SIG-M5 treated with dmso at 0.1 percent for 504 hours (cell line): ENCODE measurements around the gene GRIFIN.

Experiments
- DNase-seq: peaks from one replicate; lab custom pipeline; 2025; ENCODE audit not compliant: unreplicated experiment; lab: John Stamatoyannopoulos, UW

GRIFIN gene

GRCh38 chr7:2499719-2500430 is 23.7 kb upstream of the GRIFIN start:
- DNase-seq, result no peak

DNA sequence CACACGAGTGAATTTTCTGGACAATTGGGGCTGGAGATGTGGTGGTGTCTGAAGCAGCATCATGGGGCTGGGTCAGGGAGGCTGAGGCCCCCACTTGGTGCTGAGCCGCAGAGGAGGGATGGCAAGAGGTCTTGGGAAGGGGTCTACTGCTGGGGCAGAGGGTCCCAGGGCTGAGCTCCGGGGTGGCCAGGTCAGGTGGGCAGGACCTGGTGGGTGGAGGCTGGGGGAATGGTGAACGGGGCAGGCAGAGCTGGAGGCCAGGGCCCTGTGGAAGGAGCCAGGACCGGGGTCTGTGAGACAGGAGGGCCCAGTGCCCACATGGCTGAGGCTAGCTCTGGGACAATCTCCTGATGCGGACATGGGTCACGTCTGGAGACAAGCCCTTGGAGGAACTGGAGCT is 23.0 kb upstream of the GRIFIN start:
- DNase-seq, result no peak

GRCh38 chr7:2498708-2499107 is 22.5 kb upstream of the GRIFIN start:
- DNase-seq, result no peak

DNA sequence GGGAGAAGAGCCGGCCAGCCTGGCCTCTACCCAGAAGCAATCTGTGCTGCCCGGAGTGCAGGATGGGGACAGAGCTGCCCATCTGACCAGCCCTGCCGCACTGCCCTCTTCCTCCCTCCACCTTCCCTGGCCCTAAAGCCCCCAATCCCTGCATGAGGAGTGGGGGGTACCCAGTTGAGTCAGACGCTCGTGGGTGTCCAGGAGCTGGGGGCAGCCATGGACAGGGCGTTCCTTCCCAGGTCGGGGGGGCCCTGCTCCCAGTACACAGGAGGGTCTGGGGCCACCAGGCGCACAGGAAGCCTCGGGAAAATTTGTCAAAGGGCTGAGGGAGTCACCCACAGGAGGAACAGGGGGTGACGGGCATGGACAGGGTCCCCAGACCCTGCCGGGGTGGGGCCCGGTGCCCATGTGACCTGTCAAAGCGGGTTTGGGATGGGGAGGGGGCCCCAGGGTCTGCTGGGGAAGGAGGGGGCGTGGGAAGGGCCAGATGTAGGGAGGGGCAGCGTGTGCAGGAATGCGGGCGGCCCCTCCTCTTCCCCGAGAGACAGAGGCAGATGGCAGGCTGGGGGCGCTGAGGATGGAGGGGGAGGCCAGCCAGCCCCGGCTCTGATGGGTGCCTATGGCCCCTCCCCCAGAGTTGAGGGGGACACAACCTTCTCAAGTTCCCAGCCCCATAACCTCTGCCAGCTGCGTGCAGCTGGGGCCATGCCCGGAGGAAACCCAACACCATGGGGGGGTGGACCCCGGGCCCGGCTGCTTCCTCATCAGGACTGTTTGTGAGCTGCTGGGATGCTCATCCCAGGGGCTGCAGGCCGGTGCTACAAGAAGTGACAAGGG is 21.5 kb upstream of the GRIFIN start:
- no peak for DNase-seq

DNA sequence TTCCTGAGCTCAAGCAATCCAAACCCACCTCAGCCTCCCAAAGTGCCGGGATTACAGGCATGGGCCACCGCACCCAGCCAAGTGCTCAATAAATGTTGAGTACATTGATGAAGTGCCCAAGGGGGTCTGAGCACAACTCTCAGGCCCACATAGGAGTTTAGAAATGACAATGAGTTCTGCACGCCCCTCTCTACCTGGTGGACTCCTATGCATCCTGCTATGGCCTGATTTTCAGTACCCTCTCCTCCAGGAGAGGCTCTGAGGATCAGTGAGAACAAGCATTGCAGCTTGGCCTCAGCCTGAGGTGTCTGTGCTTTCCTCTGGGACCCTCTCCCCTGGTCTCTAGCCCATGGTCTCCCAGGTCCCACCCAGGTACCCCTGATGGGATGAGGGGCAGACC is 20.9 kb upstream of the GRIFIN start:
- no peak for DNase-seq

DNA sequence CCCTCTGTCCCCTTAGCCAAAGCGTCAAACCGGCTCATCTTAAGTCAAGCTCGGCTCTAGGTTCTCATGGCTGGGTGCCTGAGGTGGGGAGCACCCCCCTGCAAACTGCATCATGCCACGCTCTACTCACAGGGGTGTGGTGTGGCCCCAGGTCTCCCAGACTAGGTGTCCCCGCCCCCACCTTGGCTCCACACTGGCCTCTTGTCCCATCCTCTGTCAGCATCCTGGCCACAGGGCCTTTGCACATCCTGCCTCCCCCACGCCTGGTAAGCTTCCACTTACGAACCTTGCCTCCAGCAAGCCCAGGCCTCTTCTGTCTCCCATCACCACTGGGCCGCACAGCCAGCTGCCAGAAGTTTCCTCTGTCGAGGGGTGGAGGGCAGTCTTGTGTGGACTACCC is 20.2 kb upstream of the GRIFIN start:
- no peak for DNase-seq

GRCh38 chr7:2495418-2496299 is 19.5 kb upstream of the GRIFIN start:
- no peak for DNase-seq

DNA sequence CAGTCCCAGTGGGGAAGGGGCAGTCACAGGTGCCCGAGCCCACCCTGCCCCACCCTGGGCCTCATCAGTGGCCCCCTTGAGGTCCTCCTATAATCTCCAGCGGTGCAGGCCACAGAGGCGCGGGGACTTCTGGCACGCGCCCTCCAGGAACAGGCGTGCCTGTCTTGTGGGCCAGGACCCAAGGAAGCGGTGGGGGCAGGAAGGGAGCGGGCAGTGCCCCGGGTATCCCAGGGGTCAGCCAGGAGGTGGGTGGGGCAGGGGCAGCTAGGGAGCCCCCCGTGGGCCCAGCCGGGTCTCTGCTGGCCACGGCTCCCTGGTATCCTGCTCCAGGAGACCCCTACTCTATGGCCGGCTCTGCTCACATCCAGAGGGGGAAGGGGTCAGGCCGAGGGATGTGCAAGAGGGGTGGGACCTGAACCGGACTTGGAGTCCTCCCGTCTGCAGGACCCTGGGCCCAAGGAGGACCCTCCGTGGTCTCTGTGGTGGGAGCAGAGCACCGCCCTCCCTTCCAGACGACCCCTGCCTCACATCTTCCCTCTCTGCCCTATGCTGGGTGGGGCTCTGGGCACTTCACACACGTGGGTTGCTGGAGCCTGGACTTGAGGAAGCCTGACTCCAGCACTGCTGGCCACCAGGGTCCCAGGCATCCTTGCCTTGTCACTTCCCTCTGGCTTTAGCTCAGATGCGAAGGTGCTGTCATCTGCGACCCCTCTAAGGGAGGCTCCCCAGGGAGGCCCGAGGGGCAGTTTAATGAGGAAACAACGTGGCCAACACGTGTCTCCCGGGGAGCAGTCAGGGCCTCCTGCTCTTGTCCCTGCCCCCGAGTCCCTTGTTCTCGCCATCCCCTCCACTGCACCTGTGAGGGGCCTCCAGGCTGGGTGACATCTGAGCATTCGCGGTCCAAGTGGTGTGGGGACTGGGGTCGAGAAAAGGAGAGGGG is 18.3 kb upstream of the GRIFIN start:
- DNase-seq, result no peak

DNA sequence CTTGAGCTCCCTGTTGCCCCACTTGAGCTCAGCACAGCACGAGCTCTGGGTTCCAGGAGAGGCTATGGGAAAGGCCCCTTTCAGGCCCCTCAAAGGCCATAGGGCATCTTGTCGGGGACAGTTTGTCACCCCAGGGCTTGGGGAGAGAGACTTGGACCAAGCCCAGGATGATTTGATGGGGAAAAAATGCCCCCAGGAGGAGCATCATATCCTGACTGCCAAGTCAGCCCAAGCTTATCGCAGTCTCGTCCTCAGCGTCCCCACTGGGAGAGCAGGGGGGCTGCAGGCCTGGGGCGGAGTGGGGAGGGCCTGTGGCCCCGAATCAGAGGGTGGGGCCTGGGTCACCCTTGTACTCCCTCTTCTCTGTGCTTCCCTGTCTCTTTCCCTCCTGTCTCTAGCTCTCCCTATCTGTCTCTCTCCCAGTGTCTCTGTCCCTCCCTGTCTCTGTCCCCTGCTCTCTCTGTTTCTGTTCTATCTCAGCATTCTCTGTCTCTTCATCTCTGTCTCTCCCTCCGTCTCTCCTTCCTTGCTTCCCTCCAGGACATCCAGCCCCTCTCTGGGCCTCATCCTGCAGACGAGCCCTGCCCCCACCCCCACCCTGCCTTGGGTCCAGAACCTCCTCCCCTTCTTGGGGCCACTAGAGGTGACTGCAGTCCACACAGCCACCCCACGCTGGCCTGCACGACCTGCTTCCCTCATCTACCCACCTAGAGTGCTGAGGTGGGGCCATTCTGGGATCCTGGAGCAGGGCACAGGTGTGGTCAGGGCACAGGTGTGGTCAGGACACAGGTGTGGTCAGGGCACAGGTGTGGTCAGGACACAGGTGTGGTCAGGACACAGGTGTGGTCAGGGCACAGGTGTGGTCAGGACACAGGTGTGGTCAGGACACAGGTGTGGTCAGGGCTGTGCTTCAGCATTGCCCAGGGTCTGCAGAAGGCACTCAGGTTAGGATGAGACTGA is 17.3 kb upstream of the GRIFIN start:
- DNase-seq, result no peak

DNA sequence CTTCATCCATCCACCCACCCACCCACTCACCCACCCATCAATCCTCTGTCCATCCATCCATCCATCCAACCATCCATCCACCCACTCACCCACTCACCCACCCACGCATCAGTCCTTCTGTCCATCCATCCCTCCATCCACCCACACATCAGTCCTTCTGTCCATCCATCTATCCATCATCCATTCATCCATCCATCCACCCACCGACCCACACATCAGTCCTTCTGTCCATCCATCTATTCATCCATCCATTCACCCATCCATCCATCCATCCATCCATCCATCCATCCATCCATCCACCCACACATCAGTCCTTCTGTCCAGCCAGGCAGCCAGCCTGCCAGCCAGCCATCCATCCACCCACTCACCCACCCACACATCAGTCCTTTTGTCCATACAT is 15.8 kb upstream of the GRIFIN start:
- no peak for DNase-seq

- no peak for DNase-seq
Measured at GRCh38 chr7:2490181-2490651, 14.0 kb upstream of the GRIFIN start.

DNA sequence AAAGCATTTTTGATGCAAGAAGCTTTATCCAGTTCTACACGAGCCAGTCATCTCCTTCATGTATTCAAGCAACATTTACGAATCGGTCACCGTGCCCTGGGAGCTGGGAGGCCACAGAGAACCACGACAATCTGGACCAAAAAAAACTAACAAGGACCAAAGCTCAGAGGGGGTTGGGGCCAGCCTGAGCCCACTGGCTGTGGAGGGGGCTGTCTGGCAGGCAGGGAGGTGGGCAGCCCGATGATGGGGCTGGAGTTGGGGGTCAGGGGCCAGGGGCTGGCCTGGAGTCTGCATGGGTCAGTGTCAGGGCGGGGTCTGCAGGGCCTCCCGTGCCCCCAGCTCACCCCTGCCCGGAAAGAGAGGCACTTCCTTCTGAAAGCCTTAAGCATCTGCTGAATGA is 12.5 kb upstream of the GRIFIN start:
- no peak for DNase-seq

GRCh38 chr7:2488272-2488645 is 12.1 kb upstream of the GRIFIN start:
- DNase-seq, result no peak

GRCh38 chr7:2487586-2488271 is 11.5 kb upstream of the GRIFIN start:
- no peak for DNase-seq

- no peak for DNase-seq
Measured at GRCh38 chr7:2484868-2485267, 8.7 kb upstream of the GRIFIN start.

DNA sequence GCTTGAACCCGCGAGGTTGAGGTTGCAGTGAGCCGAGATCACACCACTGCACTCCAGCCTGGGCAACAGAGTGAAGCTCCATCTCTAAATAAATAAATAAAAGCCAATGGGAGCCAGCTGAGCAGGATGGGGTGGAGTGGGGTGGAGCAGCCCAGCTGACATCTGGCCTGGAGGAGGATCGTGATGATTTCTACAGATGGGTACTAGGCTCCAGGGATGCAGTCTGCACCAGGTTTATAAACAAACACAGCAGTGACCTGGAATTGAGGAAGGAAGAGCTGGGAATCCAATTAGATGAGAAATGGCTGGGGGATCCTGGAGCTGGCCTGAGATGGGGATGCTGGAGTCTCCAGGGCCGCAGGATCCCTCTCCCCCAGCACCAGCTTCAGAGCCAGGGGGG is 7.3 kb upstream of the GRIFIN start:
- no peak for DNase-seq

DNA sequence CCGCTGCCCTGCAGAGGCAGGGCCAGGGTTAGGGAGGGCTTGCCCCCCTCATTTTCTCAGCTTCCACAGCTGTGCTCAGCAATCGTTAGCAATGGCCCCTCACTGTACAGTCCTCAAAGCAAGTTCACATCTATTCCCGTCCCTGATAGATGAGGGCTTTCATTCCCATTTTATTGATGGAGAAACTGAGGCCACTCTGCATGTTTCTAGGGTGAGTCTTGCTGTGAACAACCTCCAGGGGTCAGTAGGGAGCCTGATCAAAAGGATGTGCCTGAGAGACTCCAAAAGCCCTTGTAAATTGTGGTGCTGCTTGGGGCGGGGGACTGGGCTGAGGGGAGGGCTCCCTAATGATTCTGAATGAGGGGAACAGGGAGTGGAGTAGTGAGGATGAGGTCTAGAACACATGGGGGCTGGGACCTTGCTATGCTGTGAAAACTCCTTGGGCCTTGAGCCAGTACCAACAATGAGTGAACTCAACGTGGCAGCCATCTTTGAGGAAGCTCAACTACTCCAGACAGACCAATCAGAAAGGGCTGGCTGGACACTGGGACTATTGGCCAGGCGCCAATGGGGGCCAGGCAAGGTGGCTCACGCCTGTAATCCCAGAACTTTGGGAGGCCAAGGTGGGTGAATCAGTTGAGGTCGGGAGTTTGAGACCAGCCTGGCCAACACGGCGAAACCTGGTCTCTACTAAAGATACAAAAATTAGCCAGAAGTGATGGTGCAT is 6.7 kb upstream of the GRIFIN start:
- no peak for DNase-seq

GRCh38 chr7:2481195-2481594 is 5.0 kb upstream of the GRIFIN start:
- no peak for DNase-seq
